Kidney glomerular epithelial cell (primary cell): ENCODE data around the gene HUNK.

Experiments
- DNase-seq: peaks from one replicate; lab custom pipeline; 2025; lab: John Stamatoyannopoulos, UW

Gene HUNK

GRCh38 chr21:31896019-31896418 lies 23.2 kb downstream of the HUNK start:
- no peak for DNase-seq

DNA sequence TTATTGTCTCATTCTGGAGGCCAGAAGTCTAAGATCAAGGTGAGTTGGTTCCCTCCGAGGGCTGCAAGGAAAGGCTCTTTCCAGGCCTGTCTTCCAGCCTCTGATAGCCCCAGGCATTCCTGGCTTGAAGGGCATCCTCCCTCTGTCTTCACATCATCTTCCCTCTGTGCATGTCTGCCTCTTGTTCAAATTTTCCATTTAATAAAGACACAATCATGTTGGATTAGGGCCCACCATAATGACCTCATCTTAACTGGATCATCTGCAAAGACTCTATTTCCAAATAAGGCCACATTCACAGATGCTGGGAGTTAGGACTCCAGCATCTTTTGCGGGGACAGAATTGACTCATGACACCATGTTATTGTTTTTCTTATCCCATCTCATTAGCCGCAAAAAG lies 24.5 kb downstream of the HUNK start:
- DNase-seq: no peak

DNA sequence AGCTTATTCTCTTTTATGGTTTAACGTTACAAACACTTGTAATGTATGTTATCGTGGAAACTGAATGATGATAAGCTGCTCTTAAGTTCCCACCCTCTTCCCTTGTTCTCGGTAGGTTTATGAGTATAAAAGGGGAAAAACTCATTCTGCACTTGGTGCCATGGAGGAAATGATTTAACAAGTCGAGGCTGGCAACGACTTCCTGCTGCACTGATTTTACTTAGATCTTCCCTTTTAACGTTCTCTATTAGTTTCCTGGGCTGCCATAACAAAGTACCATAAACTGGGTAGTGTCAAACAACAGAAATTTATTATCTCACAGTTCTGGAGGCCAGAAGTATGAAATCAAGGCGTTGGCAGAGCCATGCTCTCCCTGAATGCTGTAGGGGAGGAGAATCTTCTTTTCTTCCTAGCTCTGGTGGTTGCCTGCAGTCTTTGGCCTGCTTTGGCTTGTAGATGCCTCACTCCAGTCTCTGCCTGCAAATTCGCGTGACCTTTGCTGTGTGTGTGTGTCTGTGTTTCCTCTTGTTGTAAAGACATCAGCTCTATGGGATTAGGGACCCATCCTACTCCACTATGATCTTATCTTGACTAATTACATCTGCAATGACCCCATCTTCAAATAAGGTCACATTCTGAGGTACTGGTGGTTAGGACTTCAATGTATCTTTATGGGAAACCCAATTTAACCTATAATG lies 26.3 kb downstream of the HUNK start:
- no peak for DNase-seq

GRCh38 chr21:31900121-31900895 lies 27.5 kb downstream of the HUNK start:
- DNase-seq: peak; percentile 81

DNA sequence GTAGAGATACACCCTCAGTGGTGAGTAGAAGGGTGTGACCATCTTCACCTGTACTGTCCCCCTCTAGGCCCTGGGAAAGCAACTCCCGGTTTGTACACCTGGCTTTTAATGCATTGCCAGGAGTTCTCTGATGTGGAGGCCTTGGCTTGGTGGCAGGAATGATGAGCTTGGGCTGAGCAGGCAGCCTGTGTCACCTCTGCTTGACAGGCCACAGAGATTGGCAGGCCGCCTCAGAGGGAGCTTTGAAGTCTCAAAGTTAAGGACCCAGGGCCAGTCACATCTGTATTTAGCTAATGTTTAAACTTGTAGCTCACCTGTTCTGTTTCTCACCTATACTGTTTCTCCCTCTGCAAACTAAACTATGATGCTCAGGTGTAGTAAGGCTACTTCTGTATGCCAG lies 28.5 kb downstream of the HUNK start:
- DNase-seq: no peak

DNA sequence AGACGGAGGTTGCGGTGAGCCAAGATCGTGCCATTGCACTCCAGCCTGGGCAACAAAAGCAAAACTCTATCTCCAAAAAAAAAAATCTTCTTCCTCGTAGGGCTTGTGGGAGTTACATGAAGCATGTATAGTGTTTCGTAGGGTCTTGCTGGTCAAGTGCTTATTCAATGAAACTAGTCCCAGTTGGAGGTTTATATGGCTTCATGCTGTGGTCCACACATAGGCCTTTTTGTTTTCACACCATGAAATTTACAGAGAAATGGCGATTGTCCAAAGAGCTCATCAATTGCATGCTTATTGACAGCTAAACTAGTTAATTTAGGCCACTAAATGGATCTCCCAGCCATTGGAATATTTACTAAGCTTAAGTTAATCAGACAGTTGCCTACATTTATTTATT lies 29.6 kb downstream of the HUNK start:
- no peak for DNase-seq

GRCh38 chr21:31903896-31904295 lies 31.1 kb downstream of the HUNK start:
- DNase-seq: no peak

DNA sequence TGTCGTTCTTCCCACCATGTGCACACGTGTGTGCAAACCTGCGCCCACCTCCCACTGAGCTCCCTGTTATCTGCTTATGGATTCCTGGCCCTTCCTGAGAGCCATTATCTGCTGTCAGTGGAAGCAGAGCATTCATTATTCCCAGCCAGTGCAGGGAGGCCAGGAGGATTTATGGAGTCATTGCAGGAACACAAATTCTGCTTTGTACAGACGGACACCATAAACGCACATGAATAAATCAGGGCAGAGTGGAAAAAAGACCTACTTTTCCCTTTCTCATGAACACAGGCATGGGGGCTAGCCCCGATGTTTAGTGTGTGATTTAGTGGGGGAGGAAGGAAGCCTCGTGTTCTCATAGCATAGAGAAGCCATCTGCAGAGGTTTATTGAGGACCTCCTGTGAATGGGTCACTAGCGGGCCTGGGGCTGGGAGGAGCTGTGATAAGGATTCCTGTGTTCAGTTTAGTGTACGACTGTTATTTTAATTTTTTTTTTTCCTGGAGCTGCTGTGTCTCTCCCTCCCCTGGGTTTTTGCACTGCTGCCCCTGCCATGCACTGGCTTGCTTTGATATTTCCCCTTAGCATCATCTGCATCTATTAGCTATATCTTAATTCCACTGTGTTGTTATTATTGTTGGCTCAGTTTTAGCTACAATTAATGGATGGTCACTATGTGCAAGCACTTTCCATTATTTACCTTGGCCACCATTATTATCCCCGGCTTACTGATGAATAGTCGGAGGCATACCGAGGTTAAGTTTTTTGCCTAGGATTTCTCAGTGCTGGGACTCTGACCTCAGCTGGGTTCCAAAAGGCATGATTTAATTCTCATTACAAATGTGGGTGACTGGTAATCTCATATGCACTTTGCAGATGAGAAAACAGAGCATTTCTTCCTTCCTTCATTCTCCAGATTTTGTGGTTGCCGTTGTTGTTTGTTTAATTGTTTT lies 33.0 kb downstream of the HUNK start:
- peak; percentile 45 for DNase-seq

- DNase-seq: peak; percentile 30
Observed at GRCh38 chr21:31908106-31909031, 35.5 kb downstream of the HUNK start.

- DNase-seq: no peak
Observed at GRCh38 chr21:31909153-31910073, 36.6 kb downstream of the HUNK start.

- no peak for DNase-seq
Observed at GRCh38 chr21:31910074-31910470, 37.3 kb downstream of the HUNK start.

DNA sequence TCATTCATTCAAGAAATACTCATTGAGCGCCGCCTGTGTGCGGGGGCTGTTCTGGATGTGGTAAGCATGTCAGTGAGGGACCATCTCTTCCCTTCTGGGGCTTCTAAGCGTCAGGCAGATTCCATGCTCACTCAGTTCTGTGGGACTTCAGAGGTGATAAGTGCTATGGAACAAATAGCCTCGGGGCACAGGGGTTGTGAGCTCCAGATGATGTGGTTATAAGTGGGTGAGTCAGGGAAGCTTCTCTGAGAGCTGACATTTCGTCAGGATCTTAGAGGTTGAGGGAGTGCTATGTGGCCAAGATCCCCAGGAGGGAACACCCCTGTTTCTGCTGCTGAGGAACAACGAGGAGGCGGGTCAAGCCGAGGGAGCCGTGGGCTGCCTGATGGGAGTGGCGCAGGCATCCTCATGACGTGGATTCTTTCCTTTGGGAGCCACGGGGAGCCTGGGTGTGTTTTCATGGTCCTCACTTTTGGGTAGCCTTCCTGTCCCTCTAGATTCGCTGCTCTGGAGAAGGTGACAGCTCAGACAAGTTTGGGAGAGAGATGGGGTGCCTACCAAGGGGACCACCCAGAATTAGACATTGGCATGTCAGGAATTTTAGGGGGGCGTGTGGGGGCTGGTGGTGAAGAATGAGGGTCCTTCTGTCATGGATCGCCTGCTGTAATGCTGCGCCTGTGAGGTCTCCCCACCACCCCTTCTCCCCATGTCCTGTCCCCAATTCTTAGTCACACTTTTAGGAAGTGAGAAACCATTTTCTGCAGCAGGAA lies 38.5 kb downstream of the HUNK start:
- DNase-seq: no peak

DNA sequence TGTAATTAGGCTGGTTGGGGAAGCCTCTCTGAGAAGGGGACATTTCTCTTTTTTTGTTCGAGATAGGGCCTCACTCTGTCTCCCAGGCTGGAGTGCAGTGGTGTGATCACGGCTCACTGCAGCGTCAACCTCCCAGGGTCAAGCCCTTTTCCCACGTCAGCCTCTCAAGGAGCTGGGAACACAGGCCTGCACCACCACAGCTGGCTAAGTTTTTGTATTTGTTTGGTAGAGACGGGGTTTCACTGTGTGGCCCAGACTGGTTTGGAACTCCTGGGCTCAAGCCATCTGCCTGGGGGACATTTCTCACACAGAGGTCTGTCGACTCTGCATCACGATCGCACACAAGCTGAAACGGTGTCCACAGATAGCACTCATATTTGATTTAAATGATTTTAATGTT lies 39.7 kb downstream of the HUNK start:
- no peak for DNase-seq

DNA sequence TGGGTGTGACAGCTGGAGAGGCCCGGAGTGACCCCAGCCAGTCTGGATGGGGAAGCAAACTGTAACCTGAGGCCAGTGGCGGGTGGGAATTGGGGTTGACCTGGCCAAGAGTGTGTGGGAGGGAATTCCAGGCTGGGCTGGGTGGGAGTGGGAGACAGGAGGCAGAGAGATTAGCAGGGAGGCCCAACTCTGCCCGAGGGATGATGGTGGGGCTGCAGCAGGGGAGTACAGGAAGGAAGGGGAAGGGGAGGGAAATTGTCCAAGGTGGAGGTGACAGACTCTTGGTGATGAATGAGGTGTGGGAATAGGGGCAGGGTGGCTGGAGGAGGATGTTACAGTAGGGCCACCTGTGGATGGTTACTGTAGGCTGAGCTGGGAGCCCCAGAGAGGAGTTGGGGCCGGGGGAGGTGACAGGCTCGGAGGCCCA lies 40.4 kb downstream of the HUNK start:
- DNase-seq: no peak

DNA sequence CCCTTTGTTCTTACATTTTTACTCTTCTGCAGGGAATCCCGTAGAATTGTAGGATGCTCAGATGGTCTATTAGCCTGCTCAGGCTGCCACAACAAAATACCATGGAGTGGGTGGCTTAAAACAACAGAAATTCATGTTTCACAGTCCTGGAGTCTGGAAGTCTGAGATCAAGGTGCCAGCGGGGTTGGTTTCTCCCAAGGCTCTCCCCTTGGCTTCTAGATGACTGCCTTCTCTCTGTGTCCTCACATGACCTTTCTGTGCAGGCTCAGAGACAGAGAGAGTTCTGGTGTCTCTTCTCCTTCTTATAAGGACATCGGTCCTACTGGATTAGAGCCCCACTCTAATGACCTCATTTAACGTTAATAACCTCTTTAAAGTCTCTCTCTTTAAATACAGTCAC lies 41.7 kb downstream of the HUNK start:
- DNase-seq: no peak

GRCh38 chr21:31915566-31915965 lies 42.7 kb downstream of the HUNK start:
- no peak for DNase-seq

DNA sequence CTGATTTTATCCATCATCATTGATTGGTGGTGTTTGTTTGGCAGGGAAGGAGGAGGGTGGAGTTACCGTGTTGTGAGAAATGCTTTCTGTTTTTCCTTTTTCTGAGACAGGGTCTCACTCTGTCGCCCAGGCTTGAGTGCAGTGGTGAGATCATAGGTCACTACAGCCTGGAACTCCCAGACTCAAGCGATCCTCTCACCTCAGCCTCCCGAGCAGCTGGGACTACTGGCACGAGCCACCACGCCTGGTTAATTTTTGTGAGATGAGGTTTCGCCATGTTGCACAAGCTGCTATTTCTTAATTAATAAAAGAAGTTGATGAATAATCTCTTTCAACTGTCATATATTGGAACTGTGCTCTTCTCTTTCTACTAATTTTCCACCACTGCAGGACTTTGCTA lies 44.3 kb downstream of the HUNK start:
- no peak for DNase-seq

- no peak for DNase-seq
Observed at GRCh38 chr21:31918250-31918775, 45.5 kb downstream of the HUNK start.

DNA sequence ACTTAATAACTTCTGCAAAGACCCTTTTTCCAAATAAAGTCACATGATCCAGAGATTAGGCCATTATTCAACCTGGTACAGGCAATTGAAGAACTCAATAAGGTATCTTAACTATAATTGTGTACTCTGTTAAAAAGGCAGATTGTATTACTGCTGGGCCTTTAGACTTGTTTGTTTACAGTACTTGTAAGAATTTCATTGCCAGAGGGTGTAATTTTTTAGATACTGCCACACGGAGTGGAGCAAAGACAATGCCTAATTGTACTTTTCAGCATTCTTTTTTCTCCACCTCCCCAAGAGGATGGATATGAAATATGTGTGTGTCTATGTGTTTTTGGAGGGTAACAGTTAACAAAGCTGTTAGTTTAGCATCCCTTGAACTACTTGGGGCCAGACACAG lies 47.5 kb downstream of the HUNK start:
- DNase-seq: no peak
